ENCODE results near the gene TMEM185B.

DNA sequence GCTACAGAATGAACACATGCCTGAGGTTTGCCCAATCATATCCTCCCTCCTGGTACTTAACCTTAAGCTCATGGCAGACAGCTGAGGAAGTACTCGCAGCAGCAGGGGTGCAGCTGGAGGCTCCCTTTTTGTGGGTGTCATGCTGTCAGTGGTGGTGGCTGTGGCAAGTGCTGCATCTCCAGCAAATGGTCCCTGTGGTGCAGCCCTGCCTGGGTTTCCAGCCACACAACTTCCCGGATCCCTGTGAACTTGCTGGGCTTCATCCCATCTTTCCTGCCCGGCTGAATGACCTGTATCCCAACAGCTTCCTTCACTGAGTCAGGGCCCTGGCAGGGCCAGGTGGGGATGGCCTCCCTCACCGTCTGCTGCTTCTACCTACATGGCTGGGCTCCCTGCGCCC lies 5.0 kb downstream of the TMEM185B start:
- TF ChIP-seq POLR2AphosphoS5 (IDR thresholded peaks at IDR 0.05; ENCODE audit: insufficient read depth, low read depth, low read length) (no peak), POLR2A (IDR thresholded peaks at IDR 0.05; ENCODE audit: low read depth, low read length) (no peak), FOS (IDR thresholded peaks at IDR 0.05; ENCODE audit: borderline replicate concordance, insufficient read depth, low read length) (no peak), EZH2 (IDR thresholded peaks at IDR 0.05; ENCODE audit: borderline replicate concordance, low read depth, low read length, severe bottlenecking) (no peak), MAX (IDR thresholded peaks at IDR 0.05; ENCODE audit: insufficient read depth, insufficient read length) (no peak), JUN (IDR thresholded peaks at IDR 0.05; ENCODE audit: borderline replicate concordance, insufficient read depth, insufficient read length, low read depth) (no peak)
- TF ChIP-seq, protein P1, sequence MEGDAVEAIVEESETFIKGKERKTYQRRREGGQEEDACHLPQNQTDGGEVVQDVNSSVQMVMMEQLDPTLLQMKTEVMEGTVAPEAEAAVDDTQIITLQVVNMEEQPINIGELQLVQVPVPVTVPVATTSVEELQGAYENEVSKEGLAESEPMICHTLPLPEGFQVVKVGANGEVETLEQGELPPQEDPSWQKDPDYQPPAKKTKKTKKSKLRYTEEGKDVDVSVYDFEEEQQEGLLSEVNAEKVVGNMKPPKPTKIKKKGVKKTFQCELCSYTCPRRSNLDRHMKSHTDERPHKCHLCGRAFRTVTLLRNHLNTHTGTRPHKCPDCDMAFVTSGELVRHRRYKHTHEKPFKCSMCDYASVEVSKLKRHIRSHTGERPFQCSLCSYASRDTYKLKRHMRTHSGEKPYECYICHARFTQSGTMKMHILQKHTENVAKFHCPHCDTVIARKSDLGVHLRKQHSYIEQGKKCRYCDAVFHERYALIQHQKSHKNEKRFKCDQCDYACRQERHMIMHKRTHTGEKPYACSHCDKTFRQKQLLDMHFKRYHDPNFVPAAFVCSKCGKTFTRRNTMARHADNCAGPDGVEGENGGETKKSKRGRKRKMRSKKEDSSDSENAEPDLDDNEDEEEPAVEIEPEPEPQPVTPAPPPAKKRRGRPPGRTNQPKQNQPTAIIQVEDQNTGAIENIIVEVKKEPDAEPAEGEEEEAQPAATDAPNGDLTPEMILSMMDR (IDR thresholded peaks at IDR 0.05; ENCODE audit: extremely low read depth in 1 of 2, insufficient read depth in 1 of 2, low read depth in 1 of 2, low read length in 2 of 2): no peak
